HCT116 (cell line): ENCODE data around the gene TNS3. TPM values are rescaled to one million over a fixed set of nuclear protein-coding genes. Genes with fewer than 3 reads are reported as not detected.

ENCODE experiments used
- ATAC-seq: fragments of 200-7000 bp; cut with Tn5 transposase; 2 replicates; pipeline ENCODE4 v1.9.1; 2020; ENCODE audit warnings: mild to moderate bottlenecking, moderate library complexity
- BruUV-seq: library from RNA; stranded (reverse); fragments of 400-500 nt; replicated peaks from 2 replicates; lab custom pipeline; 2021; lab: Mats Ljungman, UMichigan
- CTCF ChIA-PET: fragments of 300-600 bp; sonication (Branson Sonifier 250); formaldehyde crosslinking; loops from one replicate; lab custom pipeline; 2021; ENCODE audit warnings: antibody characterized with exemption; lab: Charles Lee
- POLR2A ChIA-PET: fragments of 300-600, 350-600 bp; sonication (Branson Sonifier 250); formaldehyde crosslinking; loops from one replicate; lab custom pipeline; 2021; ENCODE audit warnings: antibody characterized with exemption; lab: Charles Lee
- RAD21 ChIA-PET, 2 experiments: fragments of 300-600 bp; sonication (Branson Sonifier 250); formaldehyde crosslinking; loops; one replicate each; lab custom pipeline; 2023; ENCODE audit warnings: low total read pairs in 2 of 2; ENCODE audit not compliant: uncharacterized antibody in 2 of 2, unreplicated experiment in 2 of 2, low non-redundant PET in 1 of 2; lab: Charles Lee
- DNase-seq: peaks from one replicate; pipeline ENCODE4 v3.0.0-alpha.2; 2010; ENCODE audit warnings: low read depth, low spot score
- H2AFZ ChIP-seq: fragments of 200-600 bp; shearing (Covaris generic), sonication (generic); 2 replicates; pipeline ENCODE4 v1.6.1; 2017; ENCODE audit warnings: low read depth, mixed run types, mixed read lengths, antibody characterized with exemption, low read length; ENCODE audit not compliant: poor library complexity, severe bottlenecking
- H3K27ac ChIP-seq: 2 replicates; pipeline ENCODE4 v1.5.1; 2012; ENCODE audit warnings: low read depth, low read length
- H3K27me3 ChIP-seq: fragments of 200-600 bp; sonication (generic); 2 replicates; pipeline ENCODE4 v1.6.1; 2016; ENCODE audit warnings: mixed run types, low read length, mixed read lengths; ENCODE audit not compliant: insufficient read depth
- H3K36me3 ChIP-seq, 2 experiments: fragments of 200-500 bp in 1 of 2; fragments of 200-600 bp in 1 of 2; sonication (Bioruptor generic) in 1 of 2; sonication (generic) in 1 of 2; 2 replicates each; pipeline versions ENCODE4 v1.5.1 to v1.6.1; 2014 to 2016; ENCODE audit warnings: low read length in 2 of 2, inconsistent platforms in 1 of 2, mixed read lengths in 1 of 2, mixed run types in 1 of 2; ENCODE audit not compliant: insufficient read depth in 2 of 2, control insufficient read depth in 1 of 2
- H3K4me1 ChIP-seq, 2 experiments: fragments of 200-600 bp in 1 of 2; sonication (generic) in 1 of 2; 2 replicates each; pipeline versions ENCODE4 v1.5.1 to v1.6.1; 2012 to 2017; ENCODE audit warnings: low read length in 2 of 2, inconsistent platforms in 1 of 2, mild to moderate bottlenecking in 1 of 2, mixed read lengths in 1 of 2, mixed run types in 1 of 2, moderate library complexity in 1 of 2; ENCODE audit not compliant: insufficient read depth in 2 of 2, control insufficient read depth in 1 of 2
- H3K4me2 ChIP-seq: fragments of 200-600 bp; sonication (generic); 2 replicates; pipeline ENCODE4 v1.6.1; 2017; ENCODE audit warnings: mixed run types, low read length, mixed read lengths
- H3K4me3 ChIP-seq, 2 experiments: fragments of 200-600 bp in 1 of 2; sonication (generic) in 1 of 2; replicated peaks in 1 of 2; 2 replicates each; pipeline ENCODE4 v1.5.1; 2011 to 2016; ENCODE audit warnings: low read length in 2 of 2, control low read depth in 1 of 2, low read depth in 1 of 2, mild to moderate bottlenecking in 1 of 2, mixed read lengths in 1 of 2, mixed run types in 1 of 2
- H3K79me2 ChIP-seq: fragments of 200-600 bp; sonication (generic); 2 replicates; pipeline ENCODE4 v1.6.1; 2017; ENCODE audit warnings: mild to moderate bottlenecking, mixed run types, low read length, moderate library complexity, mixed read lengths; ENCODE audit not compliant: insufficient read depth
- H3K9ac ChIP-seq: fragments of 200-600 bp; sonication (generic); 2 replicates; pipeline ENCODE4 v1.6.1; 2016; ENCODE audit warnings: low read length, mixed read lengths
- H3K9me2 ChIP-seq: fragments of 200-600 bp; sonication (generic), shearing (Covaris generic); 2 replicates; pipeline ENCODE4 v1.6.1; 2017; ENCODE audit warnings: mixed run types, mild to moderate bottlenecking, moderate library complexity; ENCODE audit not compliant: insufficient read depth
- H3K9me3 ChIP-seq, 2 experiments: fragments of 200-500 bp in 1 of 2; fragments of 200-600 bp in 1 of 2; sonication (Bioruptor generic) in 1 of 2; sonication (generic) in 1 of 2; 2 replicates each; pipeline ENCODE4 v1.6.1; 2014 to 2017; ENCODE audit warnings: low read length in 2 of 2, mixed read lengths in 2 of 2, inconsistent platforms in 1 of 2, low read depth in 1 of 2, mild to moderate bottlenecking in 1 of 2, mixed run types in 1 of 2, moderate library complexity in 1 of 2; ENCODE audit not compliant: control insufficient read depth in 1 of 2, insufficient read depth in 1 of 2
- H4K20me1 ChIP-seq: fragments of 200-600 bp; sonication (generic), shearing (Covaris generic); 2 replicates; pipeline ENCODE4 v1.6.1; 2017; ENCODE audit warnings: mixed run types, mild to moderate bottlenecking, moderate library complexity; ENCODE audit not compliant: insufficient read depth
- EGR1 ChIP-seq: IDR thresholded peaks from 2 replicates; pipeline ENCODE4 v1.6.1; 2012; ENCODE audit warnings: low read depth
- ELF1 ChIP-seq: IDR thresholded peaks from 2 replicates; pipeline ENCODE4 v1.6.1; 2012; ENCODE audit warnings: low read depth, borderline replicate concordance
- EZH2 ChIP-seq: fragments of 200-600 bp; sonication (generic); IDR thresholded peaks from 2 replicates; pipeline ENCODE4 v1.6.1; 2017; ENCODE audit warnings: antibody characterized with exemption, mixed run types
- EZH2phosphoT487 ChIP-seq: fragments of 200-600 bp; IDR thresholded peaks from 2 replicates; pipeline ENCODE4 v1.6.1; 2018; ENCODE audit warnings: antibody characterized with exemption, borderline replicate concordance
- FOSL1 ChIP-seq: IDR thresholded peaks from 2 replicates; pipeline ENCODE4 v1.6.1; 2012; ENCODE audit warnings: low read depth
- JUND ChIP-seq: IDR thresholded peaks from 2 replicates; pipeline ENCODE4 v1.6.1; 2012
- POLR2A ChIP-seq: IDR thresholded peaks from 2 replicates; pipeline ENCODE4 v1.7.0; 2011; ENCODE audit warnings: borderline replicate concordance; ENCODE audit not compliant: insufficient read depth, insufficient read length; ENCODE audit errors: extremely low read depth
- RAD21 ChIP-seq: IDR thresholded peaks from 2 replicates; pipeline ENCODE4 v1.6.1; 2012; ENCODE audit warnings: low read depth, mild to moderate bottlenecking
- SIN3A ChIP-seq: IDR thresholded peaks from 2 replicates; pipeline ENCODE4 v1.6.1; 2012; ENCODE audit warnings: low read depth
- SP1 ChIP-seq: IDR thresholded peaks from 2 replicates; pipeline ENCODE4 v1.6.1; 2012; ENCODE audit warnings: low read depth
- SRF ChIP-seq: IDR thresholded peaks from 2 replicates; pipeline ENCODE4 v1.6.1; 2012; ENCODE audit warnings: low read depth
- TCF7L2 ChIP-seq: IDR thresholded peaks from 2 replicates; pipeline ENCODE4 v1.7.0; 2011; ENCODE audit warnings: borderline replicate concordance, inconsistent platforms; ENCODE audit not compliant: insufficient read depth, insufficient read length; ENCODE audit errors: extremely low read depth
- YY1 ChIP-seq: IDR thresholded peaks from 2 replicates; pipeline ENCODE4 v1.6.1; 2011; ENCODE audit warnings: low read length, low read depth, moderate library complexity, mild to moderate bottlenecking; ENCODE audit not compliant: insufficient replicate concordance; ENCODE audit errors: extremely low read depth
- ZFX ChIP-seq: fragments of 450-650 bp; IDR thresholded peaks from 2 replicates; pipeline ENCODE4 v1.6.1; 2017
- ZNF274 ChIP-seq: fragments of 200-500 bp; sonication (Bioruptor generic); IDR thresholded peaks from 2 replicates; pipeline ENCODE4 v1.6.1; 2014; ENCODE audit warnings: mild to moderate bottlenecking, low read depth, low read length, inconsistent platforms
- intact Hi-C: fragments of 100-400 bp; cut with micrococcal nuclease; formaldehyde crosslinking; loops from 2 replicates; pipeline ENCODE4 v1.10.0; 2022
- total RNA-seq: library from RNA; stranded (reverse); gene quantifications from one replicate; pipeline ENCODE4 v1.2.1, GENCODE V29; 2021; ENCODE audit not compliant: unreplicated experiment
- TF ChIP-seq, protein P1 (sequence below): IDR thresholded peaks from 2 replicates; pipeline ENCODE4 v1.6.1; 2012
- TF ChIP-seq, protein P2 (sequence below), 3 experiments: fragments of 200-600 bp in 1 of 3; sonication (generic) in 1 of 3; IDR thresholded peaks in 2 of 3; conservative IDR thresholded peaks in 1 of 3; 2 replicates each; pipeline ENCODE4 v1.5.1; 2012 to 2017; ENCODE audit warnings: low read depth in 2 of 3, low read length in 2 of 3, antibody characterized with exemption in 1 of 3, borderline replicate concordance in 1 of 3, control low read depth in 1 of 3, mild to moderate bottlenecking in 1 of 3, mixed read lengths in 1 of 3, mixed run types in 1 of 3, moderate library complexity in 1 of 3; ENCODE audit not compliant: insufficient read depth in 1 of 3

Gene TNS3
- total RNA-seq, 1 experiment from 2014 or later: 9.1 TPM

DNA sequence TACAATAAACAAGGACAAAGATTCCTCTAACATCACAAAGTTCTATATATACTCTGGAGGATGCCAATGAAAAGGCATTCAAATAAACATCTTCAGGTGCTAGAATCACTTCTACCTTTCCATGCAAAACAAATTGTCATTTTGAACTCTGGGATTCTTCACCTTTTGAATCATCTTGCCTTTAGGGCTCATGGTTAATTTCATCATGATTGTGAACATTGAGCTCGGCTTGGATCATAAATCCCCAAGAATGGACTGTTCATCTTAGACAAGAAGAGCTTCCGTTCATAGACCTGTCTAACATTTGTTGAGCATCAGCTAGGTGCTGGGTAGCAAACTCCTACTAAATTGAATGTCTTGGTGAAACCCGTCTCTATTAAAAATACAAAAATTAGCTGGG is 212.2 kb downstream of the TNS3 start:
- DNase-seq (no peak), ATAC-seq (no peak)
- H3K4me2 ChIP-seq: no peak overlapping the region
- H3K79me2 ChIP-seq: no peaks in the 10 kb centered on the region
- H3K9me3 ChIP-seq: no peaks in the 10 kb centered on the region
- no peaks in the 10 kb centered on the region for H3K36me3 ChIP-seq
- H2AFZ ChIP-seq: no peak overlapping the region
- ChIA-PET POLR2A (no interaction called here), CTCF (no interaction called here), RAD21 (no interaction called here)
- H3K4me1 ChIP-seq: peaks cover 6 to 8% of the 10 kb centered on the region in 2 experiments
- no peak overlapping the region for H3K27ac ChIP-seq
- no peaks in the 10 kb centered on the region for H4K20me1 ChIP-seq
- intact Hi-C loops: no loop called here
- H3K9ac ChIP-seq: no peak overlapping the region
- H3K9me2 ChIP-seq: no peaks in the 10 kb centered on the region
- no TSS peak for BruUV-seq
- H3K4me3 ChIP-seq: no peak overlapping the region
- H3K27me3 ChIP-seq: no peaks in the 10 kb centered on the region
- TF ChIP-seq TCF7L2 (no peak), EZH2phosphoT487 (no peak), JUND (no peak), POLR2A (no peak), ELF1 (no peak), YY1 (no peak), EGR1 (no peak), SIN3A (no peak), FOSL1 (no peak), SRF (no peak), EZH2 (no peak), SP1 (no peak), ZFX (no peak), RAD21 (no peak), ZNF274 (no peak)
- TF ChIP-seq, protein P1, sequence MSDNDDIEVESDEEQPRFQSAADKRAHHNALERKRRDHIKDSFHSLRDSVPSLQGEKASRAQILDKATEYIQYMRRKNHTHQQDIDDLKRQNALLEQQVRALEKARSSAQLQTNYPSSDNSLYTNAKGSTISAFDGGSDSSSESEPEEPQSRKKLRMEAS: no peak
- TF ChIP-seq, protein P2, sequence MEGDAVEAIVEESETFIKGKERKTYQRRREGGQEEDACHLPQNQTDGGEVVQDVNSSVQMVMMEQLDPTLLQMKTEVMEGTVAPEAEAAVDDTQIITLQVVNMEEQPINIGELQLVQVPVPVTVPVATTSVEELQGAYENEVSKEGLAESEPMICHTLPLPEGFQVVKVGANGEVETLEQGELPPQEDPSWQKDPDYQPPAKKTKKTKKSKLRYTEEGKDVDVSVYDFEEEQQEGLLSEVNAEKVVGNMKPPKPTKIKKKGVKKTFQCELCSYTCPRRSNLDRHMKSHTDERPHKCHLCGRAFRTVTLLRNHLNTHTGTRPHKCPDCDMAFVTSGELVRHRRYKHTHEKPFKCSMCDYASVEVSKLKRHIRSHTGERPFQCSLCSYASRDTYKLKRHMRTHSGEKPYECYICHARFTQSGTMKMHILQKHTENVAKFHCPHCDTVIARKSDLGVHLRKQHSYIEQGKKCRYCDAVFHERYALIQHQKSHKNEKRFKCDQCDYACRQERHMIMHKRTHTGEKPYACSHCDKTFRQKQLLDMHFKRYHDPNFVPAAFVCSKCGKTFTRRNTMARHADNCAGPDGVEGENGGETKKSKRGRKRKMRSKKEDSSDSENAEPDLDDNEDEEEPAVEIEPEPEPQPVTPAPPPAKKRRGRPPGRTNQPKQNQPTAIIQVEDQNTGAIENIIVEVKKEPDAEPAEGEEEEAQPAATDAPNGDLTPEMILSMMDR (IDR thresholded peaks at IDR 0.05 in 2 of 3, conservative IDR thresholded peaks at IDR 0.05 in 1 of 3; ENCODE audit: borderline replicate concordance in 1 of 3, insufficient read depth in 1 of 3, low read depth in 2 of 3, low read length in 2 of 3): no peak
